Head of caudate nucleus (tissue), 42 donors: Measurements from ENCODE around the gene TBC1D8.
A peak's percentile ranks its signal among the peaks of the same experiment; 100 is the strongest.
"Not testable (repeated sequence)": the region's sequence is repeated elsewhere in the genome, so short reads cannot be mapped to it uniquely, and the experiment has no call there.

Source experiments
- DNase-seq, 42 donors: peaks; one replicate each; pipeline versions ENCODE4 v3.0.0 to v3.0.0-alpha.2; 2020 to 2021; ENCODE audit warnings: mixed read lengths in 7 of 42
- intact Hi-C: fragments of 100-400 bp; cut with DNase I; formaldehyde crosslinking; loops from one replicate; pipeline ENCODE4 v1.15.0; 2022

Gene TBC1D8

GRCh38 chr2:101151146-101151858 is at the start of gene TBC1D8:
TSS of gene TBC1D8 (minus strand) at chr2:101151382. CDS start at chr2:101151253, 129 bp downstream.
- DNase-seq, result peak; percentile 32 to 93 (median 85)
- intact Hi-C loops, result loop anchor here (10.0 kb wide), 1 partner anchor 547 kb away; no protein-coding TSS in a partner anchor

- no peak for DNase-seq
- intact Hi-C loops, result no loop called here
These were observed 49.5 kb upstream of the TBC1D8 start for GRCh38 chr2:101200676-101201075.

GRCh38 chr2:101199251-101199791 is 48.1 kb upstream of the TBC1D8 start:
- intact Hi-C loops, result no loop called here
- DNase-seq, result no peak

GRCh38 chr2:101197814-101198213 is 46.6 kb upstream of the TBC1D8 start:
- intact Hi-C loops, result no loop called here
- no peak for DNase-seq

GRCh38 chr2:101197215-101197745 is 46.1 kb upstream of the TBC1D8 start:
- no peak for DNase-seq
- intact Hi-C loops, result no loop called here

GRCh38 chr2:101195871-101196661 is 44.9 kb upstream of the TBC1D8 start:
- intact Hi-C loops, result no loop called here
- DNase-seq, result no peak

- intact Hi-C loops, result no loop called here
- no peak for DNase-seq
These were observed 41.9 kb upstream of the TBC1D8 start for GRCh38 chr2:101193033-101193626.

- no peak for DNase-seq
- intact Hi-C loops, result no loop called here
These were observed 39.8 kb upstream of the TBC1D8 start for GRCh38 chr2:101190747-101191516.

GRCh38 chr2:101188683-101189405 is 37.7 kb upstream of the TBC1D8 start:
- intact Hi-C loops, result no loop called here
- peak in 2 of 42 donors; percentile 11 to 37 for DNase-seq

GRCh38 chr2:101187131-101187530 is 35.9 kb upstream of the TBC1D8 start:
- intact Hi-C loops, result no loop called here

GRCh38 chr2:101185656-101186055 is 34.5 kb upstream of the TBC1D8 start:
- DNase-seq, result no peak
- intact Hi-C loops, result no loop called here

More at GRCh38 chr2:101187131-101187530, 35.9 kb upstream of the TBC1D8 start:
- no peak for DNase-seq

- DNase-seq, result no peak
- intact Hi-C loops, result no loop called here
These were observed 33.9 kb upstream of the TBC1D8 start for GRCh38 chr2:101185085-101185484.

GRCh38 chr2:101179982-101180381 is 28.8 kb upstream of the TBC1D8 start:
- peak in 6 of 42 donors; percentile 1 to 10 (median 8) for DNase-seq
- intact Hi-C loops, result no loop called here

- intact Hi-C loops, result no loop called here
- DNase-seq, result no peak
These were observed 25.6 kb upstream of the TBC1D8 start for GRCh38 chr2:101176803-101177202.

- no peak for DNase-seq
- intact Hi-C loops, result no loop called here
These were observed 24.8 kb upstream of the TBC1D8 start for GRCh38 chr2:101175991-101176390.

GRCh38 chr2:101173707-101174295 is 22.6 kb upstream of the TBC1D8 start:
- no peak for DNase-seq
- intact Hi-C loops, result no loop called here

- DNase-seq, intact Hi-C loops: not testable (repeated sequence)
These were observed 18.6 kb upstream of the TBC1D8 start for GRCh38 chr2:101169822-101170221.

- intact Hi-C loops, result no loop called here
These were observed 17.5 kb upstream of the TBC1D8 start for GRCh38 chr2:101168706-101169105.

More at GRCh38 chr2:101168706-101169105, 17.5 kb upstream of the TBC1D8 start:
- DNase-seq, result no peak
